ENCODE measurements around the gene KAT7.

The KAT7 gene

DNA sequence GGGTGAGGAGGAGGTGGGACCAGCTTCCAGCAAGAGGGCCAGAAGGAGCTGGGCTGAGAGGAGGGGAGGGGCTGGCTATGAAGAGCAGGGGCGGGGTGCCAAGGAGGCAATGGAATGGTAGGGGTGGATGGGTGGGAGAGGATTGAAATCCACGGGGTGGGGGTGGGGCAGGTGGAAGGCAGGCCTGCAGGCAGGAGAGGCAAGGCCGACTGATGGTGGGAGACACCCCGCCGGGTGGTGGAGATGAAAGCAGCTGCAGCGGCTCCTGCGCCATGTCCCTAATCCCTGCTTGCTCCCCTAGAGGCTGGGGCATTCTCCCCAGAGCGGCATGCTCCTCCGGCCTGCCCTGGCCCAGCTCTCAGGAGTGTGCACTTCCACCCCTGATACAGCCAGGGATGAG, 87.2 kb downstream of the KAT7 start:
- H3K4me1 ChIP-seq (ENCODE audit: control insufficient read depth in 1 of 2, insufficient read depth in 2 of 2, low read length in 2 of 2) = peaks cover 0 to 4% of the 10 kb centered on the region in 2 donors

DNA sequence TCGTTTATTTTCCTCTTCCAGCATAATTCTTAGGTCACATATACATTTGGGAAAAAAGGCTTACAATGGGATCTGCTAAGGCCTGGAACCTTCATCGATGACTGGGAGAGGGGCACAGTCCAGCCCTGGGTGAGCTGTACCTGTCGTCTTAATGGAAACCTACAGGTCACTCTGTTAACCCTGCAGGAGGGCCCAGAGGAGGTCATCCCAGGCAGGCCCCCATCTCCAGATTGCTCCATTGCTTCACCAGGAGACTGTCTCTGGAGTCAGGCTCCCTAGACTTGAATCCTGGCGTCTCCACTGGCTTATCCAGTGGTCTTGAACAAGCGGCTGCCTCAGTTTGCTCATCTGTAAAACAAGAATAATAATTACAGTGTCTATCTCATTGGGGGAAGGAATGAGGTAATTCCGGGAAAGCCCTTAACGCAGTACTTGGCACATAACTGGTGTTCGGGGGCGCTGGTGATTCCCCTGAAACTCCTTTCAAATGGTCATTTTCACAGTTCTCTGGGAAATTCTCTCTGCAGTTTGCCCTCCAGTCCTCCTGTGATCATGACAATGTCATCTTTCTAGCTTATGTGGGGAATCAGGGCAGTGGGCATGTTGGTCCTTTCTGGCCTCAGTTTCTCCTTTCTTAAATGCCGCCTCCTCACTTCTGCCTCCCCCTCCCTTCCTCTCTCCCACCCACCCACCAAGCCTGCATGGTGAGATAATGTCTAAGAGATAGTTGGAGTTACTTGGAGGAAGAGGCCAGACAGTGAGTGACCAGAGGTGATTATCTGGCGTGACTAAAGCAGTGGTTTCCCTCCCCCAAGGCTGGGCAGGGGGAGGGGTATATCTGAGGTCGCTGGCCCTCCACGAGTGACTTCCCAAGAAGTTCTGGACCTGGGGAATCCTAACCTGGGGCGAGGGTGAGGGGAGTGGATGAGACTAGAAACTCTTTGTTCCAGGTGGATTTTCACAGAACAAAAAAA, 90.7 kb downstream of the KAT7 start:
- peaks cover 0 to 6% of the 10 kb centered on the region in 2 donors for H3K4me1 ChIP-seq (ENCODE audit: control insufficient read depth in 1 of 2, insufficient read depth in 2 of 2, low read length in 2 of 2)
- no peak overlapping the region for H3K9ac ChIP-seq (ENCODE audit: low read depth in 1 of 2, low read length in 2 of 2)
- H3K27me3 ChIP-seq (ENCODE audit: control insufficient read depth in 1 of 2, insufficient read depth in 2 of 2, low read length in 2 of 2) = peaks cover 24 to 42% of the 10 kb centered on the region in 2 donors
- no peak overlapping the region for H3K27ac ChIP-seq (ENCODE audit: low read depth, low read length)
- H3K9me3 ChIP-seq (ENCODE audit: control insufficient read depth in 1 of 2, low read length in 2 of 2) = no peaks in the 10 kb centered on the region
- no peaks in the 10 kb centered on the region for H3K36me3 ChIP-seq (ENCODE audit: control insufficient read depth in 1 of 2, insufficient read depth in 2 of 2, low read length in 2 of 2)
- no peak overlapping the region for H3K4me3 ChIP-seq (ENCODE audit: low read depth in 1 of 2, low read length in 2 of 2)

More for the DNA sequence above, 87.2 kb downstream of the KAT7 start:
- H3K9me3 ChIP-seq (ENCODE audit: control insufficient read depth in 1 of 2, low read length in 2 of 2) = no peaks in the 10 kb centered on the region
- H3K27ac ChIP-seq (ENCODE audit: low read depth, low read length) = no peak overlapping the region
- peaks cover 4 to 16% of the 10 kb centered on the region in 2 donors for H3K27me3 ChIP-seq (ENCODE audit: control insufficient read depth in 1 of 2, insufficient read depth in 2 of 2, low read length in 2 of 2)
- H3K4me3 ChIP-seq (ENCODE audit: low read depth in 1 of 2, low read length in 2 of 2) = no peak overlapping the region
- H3K36me3 ChIP-seq (ENCODE audit: control insufficient read depth in 1 of 2, insufficient read depth in 2 of 2, low read length in 2 of 2) = no peaks in the 10 kb centered on the region
- H3K9ac ChIP-seq (ENCODE audit: low read depth in 1 of 2, low read length in 2 of 2) = no peak overlapping the region

DNA sequence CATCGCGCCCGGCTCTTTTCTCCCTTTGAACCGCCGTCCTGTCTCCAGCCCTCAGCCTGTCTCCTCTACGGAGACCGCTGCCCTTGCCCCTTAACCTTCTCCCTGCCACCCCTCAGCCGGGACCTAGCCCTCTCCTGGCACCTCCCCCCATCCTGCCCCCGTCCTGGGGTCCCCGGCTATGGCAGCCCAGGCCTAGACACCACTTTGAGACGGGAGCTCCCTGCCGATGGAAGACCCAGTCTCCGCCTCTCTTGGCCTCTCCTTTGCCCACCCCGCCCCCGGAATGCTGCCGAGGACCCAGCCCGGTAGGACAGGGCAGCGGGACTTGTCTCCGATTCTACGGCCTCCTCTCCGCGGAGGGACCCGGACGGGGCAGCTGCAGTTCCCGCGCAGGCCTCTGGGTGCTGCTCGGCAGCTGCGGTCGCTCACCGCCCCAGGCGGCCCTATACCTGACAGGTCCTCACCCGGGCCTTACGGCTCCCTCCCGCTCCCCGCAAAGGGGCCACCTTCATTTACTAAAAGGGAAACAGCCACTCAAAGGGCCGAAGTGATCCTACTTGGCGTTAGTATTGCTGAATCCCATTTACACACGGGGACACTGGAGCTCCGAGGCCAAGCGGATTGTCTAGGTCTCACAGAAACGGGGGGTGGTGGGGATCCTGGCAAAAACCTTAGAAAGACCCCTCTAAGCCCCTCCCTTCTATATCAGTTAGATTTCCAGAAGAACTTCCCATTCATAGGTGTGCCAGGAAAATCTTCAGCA, 92.0 kb downstream of the KAT7 start:
- peaks cover 0 to 6% of the 10 kb centered on the region in 2 donors for H3K4me1 ChIP-seq (ENCODE audit: control insufficient read depth in 1 of 2, insufficient read depth in 2 of 2, low read length in 2 of 2)
- no peaks in the 10 kb centered on the region for H3K36me3 ChIP-seq (ENCODE audit: control insufficient read depth in 1 of 2, insufficient read depth in 2 of 2, low read length in 2 of 2)
- no peak overlapping the region for H3K4me3 ChIP-seq (ENCODE audit: low read depth in 1 of 2, low read length in 2 of 2)
- no peak overlapping the region for H3K9ac ChIP-seq (ENCODE audit: low read depth in 1 of 2, low read length in 2 of 2)
- no peaks in the 10 kb centered on the region for H3K9me3 ChIP-seq (ENCODE audit: control insufficient read depth in 1 of 2, low read length in 2 of 2)
- H3K27me3 ChIP-seq (ENCODE audit: control insufficient read depth in 1 of 2, insufficient read depth in 2 of 2, low read length in 2 of 2) = peaks cover 27 to 41% of the 10 kb centered on the region in 2 donors
- H3K27ac ChIP-seq (ENCODE audit: low read depth, low read length) = no peak overlapping the region

DNA sequence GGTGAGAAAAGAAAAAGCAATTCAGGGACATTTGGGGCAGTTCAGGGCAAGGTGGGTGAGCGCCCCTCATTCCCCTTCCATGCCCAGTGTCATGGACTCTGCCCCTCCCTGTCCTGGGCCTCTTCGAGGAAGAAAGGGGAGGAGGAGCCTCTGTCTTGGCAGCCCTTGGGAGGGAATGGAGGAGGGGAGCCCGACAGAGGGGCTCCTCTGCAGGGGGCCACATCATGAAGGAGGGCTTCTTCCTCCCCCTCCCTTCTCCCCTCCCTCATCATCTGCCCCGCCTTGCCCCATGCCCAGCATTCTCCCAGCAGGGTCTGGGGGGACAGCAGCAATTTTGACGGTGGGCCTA, 92.5 kb downstream of the KAT7 start:
- Histone ChIP-seq H3K27me3 (ENCODE audit: control insufficient read depth in 1 of 2, insufficient read depth in 2 of 2, low read length in 2 of 2) (peaks cover 27 to 39% of the 10 kb centered on the region in 2 donors), H3K27ac (ENCODE audit: low read depth, low read length) (no peak overlapping the region), H3K9me3 (ENCODE audit: control insufficient read depth in 1 of 2, low read length in 2 of 2) (no peaks in the 10 kb centered on the region), H3K9ac (ENCODE audit: low read depth in 1 of 2, low read length in 2 of 2) (no peak overlapping the region), H3K4me3 (ENCODE audit: low read depth in 1 of 2, low read length in 2 of 2) (no peak overlapping the region), H3K36me3 (ENCODE audit: control insufficient read depth in 1 of 2, insufficient read depth in 2 of 2, low read length in 2 of 2) (no peaks in the 10 kb centered on the region), H3K4me1 (ENCODE audit: control insufficient read depth in 1 of 2, insufficient read depth in 2 of 2, low read length in 2 of 2) (peaks cover 0 to 6% of the 10 kb centered on the region in 2 donors)

DNA sequence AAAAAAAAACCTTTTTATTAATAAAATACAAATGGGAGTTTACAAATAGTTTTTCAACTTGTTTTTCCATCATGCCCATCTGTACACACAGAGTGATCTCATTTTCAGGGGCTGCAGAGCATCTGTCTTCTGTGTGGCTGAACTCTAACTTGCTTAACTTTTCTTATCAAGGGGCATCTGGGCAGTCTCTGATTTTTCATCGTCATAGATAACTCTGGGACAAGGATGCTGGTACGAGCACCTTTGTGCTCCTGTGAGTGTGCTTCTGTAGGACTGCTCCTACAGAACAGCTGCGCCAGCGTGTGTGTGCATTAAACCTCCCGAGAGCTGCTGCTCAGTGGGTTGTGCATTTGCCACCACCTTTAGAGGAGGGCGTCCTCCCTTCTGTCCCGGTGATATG, 94.0 kb downstream of the KAT7 start:
- no peak overlapping the region for H3K9ac ChIP-seq (ENCODE audit: low read depth in 1 of 2, low read length in 2 of 2)

More for the DNA sequence above, 94.0 kb downstream of the KAT7 start:
- Histone ChIP-seq H3K4me3 (ENCODE audit: low read depth in 1 of 2, low read length in 2 of 2) (no peak overlapping the region), H3K27ac (ENCODE audit: low read depth, low read length) (no peak overlapping the region), H3K9me3 (ENCODE audit: control insufficient read depth in 1 of 2, low read length in 2 of 2) (no peaks in the 10 kb centered on the region), H3K27me3 (ENCODE audit: control insufficient read depth in 1 of 2, insufficient read depth in 2 of 2, low read length in 2 of 2) (peaks cover 27 to 37% of the 10 kb centered on the region in 2 donors), H3K4me1 (ENCODE audit: control insufficient read depth in 1 of 2, insufficient read depth in 2 of 2, low read length in 2 of 2) (peaks cover 0 to 6% of the 10 kb centered on the region in 2 donors), H3K36me3 (ENCODE audit: control insufficient read depth in 1 of 2, insufficient read depth in 2 of 2, low read length in 2 of 2) (no peaks in the 10 kb centered on the region)
